Measurements from ENCODE around the gene MSS51.

MSS51 gene

GRCh38 chr10:73414230-73414945 is 19.0 kb downstream of the MSS51 start:
- no peaks in the 10 kb centered on the region for H3K36me3 ChIP-seq
- H3K4me3 ChIP-seq (ENCODE audit: low read depth in 1 of 2, low read length in 1 of 2) = peak overlapping the region; percentile 94 to 99
- no peaks in the 10 kb centered on the region for H3K9me3 ChIP-seq
- H3K27ac ChIP-seq = peak overlapping the region; percentile 96
- H3K27me3 ChIP-seq = peaks cover 7% of the 10 kb centered on the region
- TF ChIP-seq CTCF (IDR thresholded peaks at IDR 0.05) = no peak
- peaks cover 17 to 27% of the 10 kb centered on the region in 2 experiments for H3K4me1 ChIP-seq (ENCODE audit: control insufficient read depth in 1 of 2, insufficient read depth in 1 of 2, low read depth in 1 of 2, low read length in 1 of 2)

- H3K36me3 ChIP-seq = no peaks in the 10 kb centered on the region
- peak; percentile 63 for TF ChIP-seq CTCF (IDR thresholded peaks at IDR 0.05)
Observed at GRCh38 chr10:73413528-73414229, 19.7 kb downstream of the MSS51 start, which contains the start of gene ANXA7. ANXA7 (minus strand) TSS chr10:73414058; CDS start chr10:73400856, 13,202 bp downstream.

GRCh38 chr10:73413108-73413527 is 20.2 kb downstream of the MSS51 start:
- Histone ChIP-seq H3K4me3 (ENCODE audit: low read depth in 1 of 2, low read length in 1 of 2) (peak overlapping the region; percentile 94 to 99), H3K27ac (peak overlapping the region; percentile 96), H3K36me3 (no peaks in the 10 kb centered on the region), H3K4me1 (ENCODE audit: control insufficient read depth in 1 of 2, insufficient read depth in 1 of 2, low read depth in 1 of 2, low read length in 1 of 2) (peaks cover 17 to 22% of the 10 kb centered on the region in 2 experiments), H3K27me3 (peaks cover 7% of the 10 kb centered on the region), H3K9me3 (no peaks in the 10 kb centered on the region)
- no peak for TF ChIP-seq CTCF (IDR thresholded peaks at IDR 0.05)

More at GRCh38 chr10:73413528-73414229, 19.7 kb downstream of the MSS51 start, which contains the start of gene ANXA7:
- Histone ChIP-seq H3K4me3 (ENCODE audit: low read depth in 1 of 2, low read length in 1 of 2) (peak within 1 kb of the TSS; percentile 94 to 99), H3K9me3 (no peaks in the 10 kb centered on the region), H3K27ac (peak within 1 kb of the TSS; percentile 96), H3K27me3 (peaks cover 7% of the 10 kb centered on the region), H3K4me1 (ENCODE audit: control insufficient read depth in 1 of 2, insufficient read depth in 1 of 2, low read depth in 1 of 2, low read length in 1 of 2) (peaks cover 17 to 22% of the 10 kb centered on the region in 2 experiments)

GRCh38 chr10:73410897-73411296 is 22.5 kb downstream of the MSS51 start:
- Histone ChIP-seq H3K36me3 (no peaks in the 10 kb centered on the region), H3K4me1 (ENCODE audit: control insufficient read depth in 1 of 2, insufficient read depth in 1 of 2, low read depth in 1 of 2, low read length in 1 of 2) (peaks cover 17 to 22% of the 10 kb centered on the region in 2 experiments), H3K4me3 (ENCODE audit: low read depth in 1 of 2, low read length in 1 of 2) (no peak overlapping the region), H3K27me3 (peaks cover 7% of the 10 kb centered on the region), H3K27ac (no peak overlapping the region), H3K9me3 (no peaks in the 10 kb centered on the region)
- TF ChIP-seq CTCF (IDR thresholded peaks at IDR 0.05) = no peak

GRCh38 chr10:73408978-73409521 is 24.3 kb downstream of the MSS51 start:
- Histone ChIP-seq H3K4me3 (ENCODE audit: low read depth in 1 of 2, low read length in 1 of 2) (no peak overlapping the region), H3K27ac (no peak overlapping the region), H3K9me3 (no peaks in the 10 kb centered on the region), H3K36me3 (no peaks in the 10 kb centered on the region), H3K4me1 (ENCODE audit: control insufficient read depth in 1 of 2, insufficient read depth in 1 of 2, low read depth in 1 of 2, low read length in 1 of 2) (peaks cover 9 to 15% of the 10 kb centered on the region in 2 experiments), H3K27me3 (no peaks in the 10 kb centered on the region)
- no peak for TF ChIP-seq CTCF (IDR thresholded peaks at IDR 0.05)

Measured in neutrophil (primary cell).